Hepatocyte (in vitro differentiated cells): Measurements from ENCODE around the gene CEBPG. TPM values are rescaled to one million over a fixed set of nuclear protein-coding genes. Genes with fewer than 3 reads are reported as not detected.

Experiments used
- DNase-seq: peaks from one replicate; pipeline ENCODE4 v3.0.0-alpha.2; 2016; ENCODE audit warnings: low spot score
- H2AFZ ChIP-seq: fragments of 200-600 bp; sonication (generic); 2 replicates; pipeline ENCODE4 v1.6.0; 2016; ENCODE audit warnings: antibody characterized with exemption, mild to moderate bottlenecking
- H3K27ac ChIP-seq: fragments of 200-600 bp; sonication (generic); 2 replicates; pipeline ENCODE4 v1.5.1; 2016; ENCODE audit warnings: mild to moderate bottlenecking
- H3K27me3 ChIP-seq: fragments of 200-600 bp; sonication (generic); 2 replicates; pipeline ENCODE4 v1.6.1; 2016
- H3K36me3 ChIP-seq: fragments of 200-600 bp; sonication (generic); replicated peaks from 2 replicates; pipeline ENCODE4 v1.5.1; 2016; ENCODE audit warnings: low read depth; ENCODE audit not compliant: insufficient read depth
- H3K4me1 ChIP-seq: fragments of 200-600 bp; sonication (generic); 2 replicates; pipeline ENCODE4 v1.5.1; 2016; ENCODE audit warnings: mild to moderate bottlenecking, moderate library complexity; ENCODE audit not compliant: insufficient read depth
- H3K4me2 ChIP-seq: fragments of 200-600 bp; sonication (generic); 2 replicates; pipeline ENCODE4 v1.6.0; 2016
- H3K4me3 ChIP-seq: fragments of 200-600 bp; sonication (generic); 2 replicates; pipeline ENCODE4 v1.5.1; 2016; ENCODE audit warnings: mild to moderate bottlenecking
- H3K79me2 ChIP-seq: fragments of 200-600 bp; sonication (generic); 2 replicates; pipeline ENCODE4 v1.6.0; 2017; ENCODE audit warnings: mild to moderate bottlenecking
- H3K9me2 ChIP-seq: fragments of 200-600 bp; sonication (generic); replicated peaks from 2 replicates; pipeline ENCODE4 v1.6.0; 2017; ENCODE audit warnings: mild to moderate bottlenecking; ENCODE audit not compliant: insufficient read depth
- H3K9me3 ChIP-seq: fragments of 200-600 bp; sonication (generic); 2 replicates; pipeline ENCODE4 v1.5.1; 2016; ENCODE audit warnings: low read depth, mild to moderate bottlenecking
- H4K20me1 ChIP-seq: fragments of 200-600 bp; sonication (generic); 2 replicates; pipeline ENCODE4 v1.6.0; 2016; ENCODE audit warnings: mild to moderate bottlenecking; ENCODE audit not compliant: insufficient read depth, poor library complexity, severe bottlenecking
- EZH2 ChIP-seq: fragments of 200-600 bp; sonication (generic); IDR thresholded peaks from 2 replicates; pipeline ENCODE4 v1.6.1; 2016; ENCODE audit warnings: antibody characterized with exemption, mild to moderate bottlenecking, borderline replicate concordance
- EZH2phosphoT487 ChIP-seq: fragments of 200-600 bp; sonication (generic); IDR thresholded peaks from one replicate; pipeline ENCODE4 v1.6.1; 2018; ENCODE audit warnings: antibody characterized with exemption, mild to moderate bottlenecking, low read depth, moderate library complexity; ENCODE audit not compliant: unreplicated experiment, severe bottlenecking
- WGBS: methylation state at CpG from one replicate; pipeline ENCODE4 v1.1.6; 2016; ENCODE audit warnings: low lambda C conversion rate; ENCODE audit errors: missing lambda C conversion rate; 5-methylcytosine and 5-hydroxymethylcytosine counted together
- polyA plus RNA-seq: library from polyadenylated mRNA; unstranded; fragments of >200 nt; fragmentation: Nextera tagmentation; extraction: Ambion mirVana; gene quantifications from 2 replicates; pipeline ENCODE4 v1.2.1, GENCODE V29; 2016
- total RNA-seq: library from RNA; depleted of rRNA; stranded (reverse); fragments of >200 nt; gene quantifications from 2 replicates; pipeline ENCODE4 v1.2.3, GENCODE V29; 2014
- TF ChIP-seq, protein P1 (sequence below): fragments of 200-600 bp; sonication (generic); IDR thresholded peaks from 2 replicates; pipeline ENCODE4 v1.5.1; 2016; ENCODE audit warnings: antibody characterized with exemption, mild to moderate bottlenecking; ENCODE audit not compliant: poor library complexity

The CEBPG gene
- total and polyA plus RNA-seq, 2 experiments from 2014 or later, result 33.1 to 69.5 TPM

DNA sequence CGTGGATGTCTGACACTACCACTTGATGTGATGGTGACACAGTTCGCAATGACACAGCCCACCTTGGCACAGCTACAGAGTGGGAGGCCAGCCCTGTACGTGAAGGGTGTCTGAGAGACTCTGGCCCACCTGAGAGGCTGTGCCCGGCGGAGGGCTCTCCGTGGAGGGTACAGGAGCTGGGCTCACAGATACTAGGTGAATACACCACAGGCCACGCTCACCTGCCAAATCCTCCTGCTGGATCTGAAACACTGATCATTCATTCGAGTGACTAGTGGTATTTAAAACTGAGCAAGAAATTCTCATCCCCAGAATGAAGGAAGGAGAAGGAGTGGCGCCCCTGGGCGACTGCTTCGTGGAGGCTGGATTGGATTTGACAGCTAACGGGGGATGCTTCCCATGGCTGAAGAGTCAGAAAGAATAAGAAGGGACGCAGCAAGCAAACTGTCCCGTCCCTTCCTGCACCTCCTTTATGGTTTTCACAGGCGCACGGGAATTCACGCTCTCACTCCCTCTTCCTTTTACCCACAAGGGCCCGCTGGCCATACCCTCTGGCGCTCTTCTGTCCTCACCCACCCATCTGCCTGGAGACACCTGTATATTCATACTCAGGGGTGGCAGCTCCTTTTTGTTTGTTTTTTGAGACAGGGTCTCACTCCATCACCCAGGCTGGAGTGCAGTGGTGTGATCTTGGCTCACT is 25.0 kb downstream of the CEBPG start:
- Histone ChIP-seq H3K4me1 (peaks cover 22% of the 10 kb centered on the region), H4K20me1 (no peaks in the 10 kb centered on the region)

DNA sequence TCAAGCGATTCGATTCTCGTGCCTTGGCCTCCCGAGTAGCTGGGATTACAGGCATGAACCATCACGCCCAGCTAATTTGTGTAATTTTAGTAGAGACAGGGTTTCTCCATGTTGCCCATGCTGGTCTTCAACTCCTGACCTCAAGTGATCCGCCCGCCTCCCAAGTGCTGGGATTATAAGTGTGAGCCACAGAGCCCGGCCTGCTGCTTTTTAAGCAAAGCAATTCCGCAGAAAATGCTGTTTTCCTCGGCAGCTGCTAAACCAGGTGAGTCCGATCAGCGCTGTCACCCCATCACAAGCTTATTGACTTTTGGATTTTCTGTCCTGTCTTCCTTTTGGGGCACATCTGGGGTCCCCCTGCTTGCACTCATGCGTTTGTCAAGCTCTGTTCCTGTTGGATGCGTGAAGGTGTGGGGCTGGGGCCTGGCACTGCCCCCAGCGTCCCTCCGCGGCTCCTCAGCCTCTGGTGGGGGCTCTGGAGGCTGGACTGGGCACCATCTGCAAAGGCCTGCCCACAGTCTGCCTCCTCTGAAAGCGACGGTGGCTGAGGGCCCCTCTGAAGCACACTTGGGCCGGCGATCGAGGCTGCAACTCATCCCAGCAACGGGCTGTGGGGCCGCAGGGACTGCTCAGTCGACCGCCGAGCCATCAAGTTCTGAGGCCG is 25.7 kb downstream of the CEBPG start:
- no peaks in the 10 kb centered on the region for H4K20me1 ChIP-seq
- DNase-seq, result no peak
- no peaks in the 10 kb centered on the region for H3K27me3 ChIP-seq
- H3K36me3 ChIP-seq, result no peaks in the 10 kb centered on the region
- H3K27ac ChIP-seq, result no peak overlapping the region
- no peaks in the 10 kb centered on the region for H3K9me3 ChIP-seq
- H3K79me2 ChIP-seq, result no peaks in the 10 kb centered on the region
- H3K4me2 ChIP-seq, result no peak overlapping the region
- H3K4me1 ChIP-seq, result peaks cover 22% of the 10 kb centered on the region
- H2AFZ ChIP-seq, result no peak overlapping the region
- TF ChIP-seq, protein P1, sequence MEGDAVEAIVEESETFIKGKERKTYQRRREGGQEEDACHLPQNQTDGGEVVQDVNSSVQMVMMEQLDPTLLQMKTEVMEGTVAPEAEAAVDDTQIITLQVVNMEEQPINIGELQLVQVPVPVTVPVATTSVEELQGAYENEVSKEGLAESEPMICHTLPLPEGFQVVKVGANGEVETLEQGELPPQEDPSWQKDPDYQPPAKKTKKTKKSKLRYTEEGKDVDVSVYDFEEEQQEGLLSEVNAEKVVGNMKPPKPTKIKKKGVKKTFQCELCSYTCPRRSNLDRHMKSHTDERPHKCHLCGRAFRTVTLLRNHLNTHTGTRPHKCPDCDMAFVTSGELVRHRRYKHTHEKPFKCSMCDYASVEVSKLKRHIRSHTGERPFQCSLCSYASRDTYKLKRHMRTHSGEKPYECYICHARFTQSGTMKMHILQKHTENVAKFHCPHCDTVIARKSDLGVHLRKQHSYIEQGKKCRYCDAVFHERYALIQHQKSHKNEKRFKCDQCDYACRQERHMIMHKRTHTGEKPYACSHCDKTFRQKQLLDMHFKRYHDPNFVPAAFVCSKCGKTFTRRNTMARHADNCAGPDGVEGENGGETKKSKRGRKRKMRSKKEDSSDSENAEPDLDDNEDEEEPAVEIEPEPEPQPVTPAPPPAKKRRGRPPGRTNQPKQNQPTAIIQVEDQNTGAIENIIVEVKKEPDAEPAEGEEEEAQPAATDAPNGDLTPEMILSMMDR, result no peak
- no peak for TF ChIP-seq EZH2
- TF ChIP-seq EZH2phosphoT487, result no peak
- no peaks in the 10 kb centered on the region for H3K9me2 ChIP-seq
- no peak overlapping the region for H3K4me3 ChIP-seq
- 95% methylated on average over 28 of the region's 28 CpGs for WGBS

More for the DNA sequence above, 25.0 kb downstream of the CEBPG start:
- no peak for DNase-seq
- Histone ChIP-seq H3K27me3 (no peaks in the 10 kb centered on the region), H3K27ac (no peak overlapping the region), H3K9me2 (no peaks in the 10 kb centered on the region), H3K79me2 (no peaks in the 10 kb centered on the region), H2AFZ (no peak overlapping the region), H3K4me3 (no peak overlapping the region), H3K36me3 (no peaks in the 10 kb centered on the region), H3K9me3 (no peaks in the 10 kb centered on the region), H3K4me2 (no peak overlapping the region)
- TF ChIP-seq EZH2 (no peak), EZH2phosphoT487 (no peak)
- TF ChIP-seq, protein P1, result peak; percentile 3
- 87% methylated on average over 19 of the region's 19 CpGs for WGBS

DNA sequence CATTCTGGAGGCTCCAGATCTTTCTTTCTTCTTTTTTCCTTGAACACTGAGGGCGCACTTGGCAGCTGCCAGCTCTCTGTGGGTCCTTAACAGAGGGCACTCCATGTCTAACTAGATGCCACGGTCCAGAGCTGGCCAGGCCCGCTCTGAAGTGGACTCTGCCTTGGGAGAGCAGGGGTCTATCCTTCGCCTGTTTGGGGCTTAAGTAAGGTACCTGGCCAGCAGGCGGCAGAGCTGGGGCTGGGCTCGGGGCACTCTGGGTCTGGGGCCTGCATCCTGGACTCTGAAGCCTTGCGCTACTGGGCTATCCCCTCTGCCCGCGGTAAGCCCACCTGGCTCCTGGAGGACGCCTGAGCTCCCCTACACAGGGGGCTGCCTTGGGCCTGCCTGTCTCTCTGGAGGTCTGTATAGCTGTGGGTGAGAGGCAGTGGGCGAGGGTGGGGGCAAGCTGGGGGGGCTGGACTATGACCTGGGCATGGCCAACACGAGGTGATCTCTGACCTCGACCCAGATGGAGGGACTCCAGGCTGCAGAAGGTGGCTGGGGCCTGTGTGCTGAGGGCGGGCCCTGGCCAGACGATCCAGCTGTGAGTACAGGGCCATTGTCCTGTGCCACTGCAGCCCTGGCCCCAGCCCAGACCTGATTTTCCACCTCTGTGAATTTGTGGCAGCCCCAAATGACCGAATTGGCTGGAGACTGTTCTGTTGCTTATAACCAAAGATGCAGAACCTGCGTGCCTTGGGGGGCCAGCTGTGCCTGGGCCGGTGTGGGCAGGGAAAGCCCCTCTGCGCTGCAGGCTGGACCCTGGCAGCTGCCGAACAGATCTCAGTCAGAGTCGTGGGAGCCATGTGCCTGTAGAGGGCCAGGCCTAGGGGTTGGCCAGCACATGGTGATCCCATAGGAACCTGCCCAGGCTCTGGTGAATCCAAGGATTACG is 26.5 kb downstream of the CEBPG start:
- Histone ChIP-seq H3K79me2 (no peaks in the 10 kb centered on the region), H3K4me2 (no peak overlapping the region), H2AFZ (no peak overlapping the region), H3K27me3 (no peaks in the 10 kb centered on the region), H3K9me3 (no peaks in the 10 kb centered on the region), H4K20me1 (no peaks in the 10 kb centered on the region), H3K36me3 (no peaks in the 10 kb centered on the region), H3K9me2 (no peaks in the 10 kb centered on the region), H3K4me3 (no peak overlapping the region), H3K27ac (no peak overlapping the region), H3K4me1 (peaks cover 29% of the 10 kb centered on the region)
- TF ChIP-seq EZH2, result no peak
- no peak for TF ChIP-seq EZH2phosphoT487
- TF ChIP-seq, protein P1, result no peak
- WGBS, result 85% methylated on average over 22 of the region's 22 CpGs
- DNase-seq, result no peak
